ENCODE results near the gene SPINK1.

DNA sequence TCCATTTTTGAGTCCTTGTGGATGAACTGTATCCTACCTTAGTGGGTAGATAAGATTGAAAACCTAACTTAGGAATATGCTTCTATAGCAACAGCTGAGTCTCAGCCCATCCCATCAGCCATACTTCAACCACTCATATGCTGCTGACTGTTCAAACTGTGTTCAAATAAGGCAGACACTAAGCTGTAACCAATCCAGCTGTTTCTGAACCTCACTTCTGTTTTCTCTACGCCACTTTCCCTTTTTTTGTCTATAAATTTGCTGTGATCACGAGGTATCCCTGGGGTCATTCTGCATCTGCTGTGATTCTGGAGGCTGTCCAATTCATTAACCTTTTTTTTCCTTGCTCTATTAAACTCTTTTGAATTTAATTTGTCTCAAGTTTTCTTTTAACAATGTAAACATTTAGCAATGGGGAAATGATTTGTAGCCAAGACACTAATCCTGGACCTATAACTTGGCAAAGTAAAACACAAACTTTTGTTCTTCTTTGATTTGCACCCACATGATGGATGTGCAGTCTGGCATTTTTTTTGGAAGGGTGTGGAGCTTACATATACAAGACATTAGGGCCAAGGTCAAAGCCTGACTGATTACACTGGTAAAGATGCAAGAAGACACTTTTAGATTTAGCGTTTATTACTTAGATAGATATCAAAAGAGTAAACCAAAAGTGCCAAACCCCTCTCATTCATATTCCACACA lies 32.1 kb upstream of the SPINK1 start:
- TF ChIP-seq NR2C2 (CRISPR knock-in tag; IDR thresholded peaks at IDR 0.05) (no peak), NR2C2 (tag; IDR thresholded peaks at IDR 0.05) (no peak), ZNF212 (CRISPR knock-in tag; IDR thresholded peaks at IDR 0.05) (no peak), RFX5 (IDR thresholded peaks at IDR 0.05; ENCODE audit: low read depth, low read length) (no peak)
- TF ChIP-seq, protein P1, sequence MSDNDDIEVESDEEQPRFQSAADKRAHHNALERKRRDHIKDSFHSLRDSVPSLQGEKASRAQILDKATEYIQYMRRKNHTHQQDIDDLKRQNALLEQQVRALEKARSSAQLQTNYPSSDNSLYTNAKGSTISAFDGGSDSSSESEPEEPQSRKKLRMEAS (CRISPR knock-in tag; IDR thresholded peaks at IDR 0.05): no peak

Data from K562 (cell line).